Lower lobe of right lung (tissue), 2 donors: ENCODE results near the gene EID2. TPM values are rescaled to one million over a fixed set of nuclear protein-coding genes. Genes with fewer than 3 reads are reported as not detected.

Source experiments
- ATAC-seq, 2 donors: fragments of 200-7000 bp; cut with Tn5 transposase; one replicate each; pipeline ENCODE4 v1.9.1; 2020 to 2022; ENCODE audit warnings: mild to moderate bottlenecking in 2 of 2, moderate library complexity in 2 of 2
- DNase-seq: peaks from one replicate; pipeline ENCODE4 v3.0.0-alpha.2; 2020
- H3K27ac ChIP-seq: fragments of 200-600 bp; one replicate; pipeline ENCODE4 v1.8.0; 2022
- H3K27me3 ChIP-seq: fragments of 200-600 bp; one replicate; pipeline ENCODE4 v1.8.0; 2022; ENCODE audit warnings: low read depth
- H3K36me3 ChIP-seq: fragments of 200-600 bp; one replicate; pipeline ENCODE4 v1.8.0; 2022; ENCODE audit warnings: mild to moderate bottlenecking
- H3K4me1 ChIP-seq: fragments of 200-600 bp; one replicate; pipeline ENCODE4 v1.8.0; 2022
- H3K4me3 ChIP-seq: fragments of 200-600 bp; one replicate; pipeline ENCODE4 v1.8.0; 2022; ENCODE audit warnings: mild to moderate bottlenecking
- H3K9me3 ChIP-seq: fragments of 200-600 bp; one replicate; pipeline ENCODE4 v1.8.0; 2022
- CTCF ChIP-seq: fragments of 200-600 bp; IDR thresholded peaks from one replicate; pipeline ENCODE4 v1.8.0; 2022; ENCODE audit warnings: antibody characterized with exemption, mild to moderate bottlenecking
- intact Hi-C: fragments of 100-400 bp; cut with DNase I; formaldehyde crosslinking; loops from one replicate; pipeline ENCODE4 v1.11.0; 2022
- long read RNA-seq: library from polyadenylated mRNA; unstranded; transcript quantifications from one replicate; pipeline ENCODE4 v2.0.0, GENCODE V29; 2021
- total RNA-seq: library from RNA; stranded (reverse); fragmentation: NEBNext Ultra II Directional; extraction: Animal tissue kit (Norgen Biotek cat#: 25700); gene quantifications from one replicate; pipeline ENCODE4 v1.2.1, GENCODE V29; 2021
- donor health status: DM: no; HTN: yes; CAD: no; lungs with severe emphysema.

EID2 gene
- 12.8 TPM for total RNA-seq
- long read RNA-seq, transcript EID2-201 (1 exons, 1,629 nt): major isoform, 18 of 18 reads
- long read RNA-seq, partial matches to known transcripts: 0 of 18 reads
- long read RNA-seq, other reads (novel, unspliced or antisense): 0 of 18 reads

- Histone ChIP-seq H3K4me1 (peaks cover 23% of the 10 kb centered on the region), H3K27me3 (peaks cover 2% of the 10 kb centered on the region), H3K27ac (peak within 1 kb of the TSS; percentile 91), H3K36me3 (no peaks in the 10 kb centered on the region), H3K9me3 (no peaks in the 10 kb centered on the region), H3K4me3 (peak within 1 kb of the TSS; percentile 79)
- DNase-seq (peak; percentile 98), ATAC-seq (peak; percentile 98)
- intact Hi-C loops: no loop called here
- peak; percentile 84 for TF ChIP-seq CTCF
Measured at GRCh38 chr19:39539518-39540332, at the start of gene EID2. TSS of gene EID2 (minus strand) at chr19:39540161. CDS start at chr19:39540079, 82 bp downstream.

- H3K4me3 ChIP-seq: no peak overlapping the region
- H3K36me3 ChIP-seq: no peaks in the 10 kb centered on the region
- no peak for TF ChIP-seq CTCF
- H3K27ac ChIP-seq: no peak overlapping the region
- H3K27me3 ChIP-seq: peaks cover 7% of the 10 kb centered on the region
- H3K9me3 ChIP-seq: no peaks in the 10 kb centered on the region
- intact Hi-C loops: no loop called here
- H3K4me1 ChIP-seq: no peaks in the 10 kb centered on the region
- DNase-seq (no peak), ATAC-seq (no peak)
Measured at GRCh38 chr19:39588066-39588465, 48.1 kb upstream of the EID2 start.

GRCh38 chr19:39587496-39587895, 47.5 kb upstream of the EID2 start:
- no peak overlapping the region for H3K27ac ChIP-seq
- H3K27me3 ChIP-seq: peaks cover 7% of the 10 kb centered on the region
- H3K36me3 ChIP-seq: no peaks in the 10 kb centered on the region
- no peak overlapping the region for H3K4me3 ChIP-seq
- TF ChIP-seq CTCF: no peak
- no peak for ATAC-seq
- no peak for DNase-seq
- H3K9me3 ChIP-seq: no peaks in the 10 kb centered on the region
- intact Hi-C loops: no loop called here
- no peaks in the 10 kb centered on the region for H3K4me1 ChIP-seq

DNA sequence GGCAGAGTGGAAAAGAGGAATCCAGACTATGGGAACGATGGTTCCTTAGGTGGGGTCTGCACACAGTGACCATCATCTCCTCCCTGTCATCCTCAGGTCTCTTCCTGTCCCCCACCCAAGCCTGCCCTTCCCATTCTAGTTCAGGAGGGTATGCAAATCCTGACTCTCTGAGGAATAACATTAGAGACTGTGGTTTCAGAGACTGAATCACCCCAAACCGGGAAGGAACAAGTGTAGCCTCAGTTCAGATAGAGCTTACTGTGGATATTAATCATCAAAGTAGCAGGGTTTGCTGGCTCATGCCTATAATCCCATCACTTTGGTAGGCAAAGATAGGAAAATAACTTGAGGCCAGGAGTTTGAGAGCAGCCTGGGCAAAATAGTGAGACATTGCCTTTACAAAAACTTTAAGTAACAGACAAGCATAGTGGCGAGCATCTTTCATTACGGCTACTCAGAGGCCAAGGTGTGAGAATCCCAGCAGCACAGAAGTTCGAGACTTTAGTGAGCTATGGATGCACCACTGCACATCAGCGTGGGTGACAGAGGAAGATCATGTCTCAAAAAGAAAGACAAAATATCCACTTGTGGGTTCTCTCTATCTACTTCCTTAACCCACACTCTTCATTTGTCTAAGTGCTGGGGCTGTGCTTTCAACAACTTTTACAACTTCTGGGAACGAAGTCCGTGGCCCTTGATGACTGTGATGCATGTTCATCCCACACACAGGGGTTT, 43.1 kb upstream of the EID2 start:
- Histone ChIP-seq H3K4me1 (no peaks in the 10 kb centered on the region), H3K36me3 (no peaks in the 10 kb centered on the region), H3K4me3 (no peak overlapping the region), H3K27ac (no peak overlapping the region), H3K9me3 (no peaks in the 10 kb centered on the region), H3K27me3 (peaks cover 5% of the 10 kb centered on the region)
- ATAC-seq (no peak), DNase-seq (no peak)
- TF ChIP-seq CTCF: no peak
- intact Hi-C loops: no loop called here

GRCh38 chr19:39582442-39582841, 42.5 kb upstream of the EID2 start:
- Histone ChIP-seq H3K9me3 (no peaks in the 10 kb centered on the region), H3K4me1 (no peaks in the 10 kb centered on the region), H3K27ac (no peak overlapping the region), H3K36me3 (no peaks in the 10 kb centered on the region), H3K4me3 (no peak overlapping the region), H3K27me3 (peaks cover 5% of the 10 kb centered on the region)
- no peak for ATAC-seq
- intact Hi-C loops: no loop called here
- no peak for TF ChIP-seq CTCF
- no peak for DNase-seq
